Activated CD8-positive, alpha-beta memory T cell treated with anti-CD3 and anti-CD28 coated beads, Interleukin-2, amount 50 U/mL, for 24 hours (primary cell): ENCODE measurements around the gene RPL35A.
"Not testable (repeated sequence)": the region's sequence is repeated elsewhere in the genome, so short reads cannot be mapped to it uniquely, and the experiment has no call there.

Experiments used
- DNase-seq: peaks from one replicate; pipeline ENCODE4 v3.0.0-alpha.2; 2020; ENCODE audit errors: extremely low read depth

Gene RPL35A

GRCh38 chr3:197952440-197952839 lies 2.5 kb downstream of the RPL35A start:
- no peak for DNase-seq

- no peak for DNase-seq
These were observed 3.3 kb downstream of the RPL35A start for GRCh38 chr3:197953325-197953724.

GRCh38 chr3:197953881-197954280 lies 3.9 kb downstream of the RPL35A start:
- DNase-seq: no peak

- no peak for DNase-seq
These were observed 6.0 kb downstream of the RPL35A start for GRCh38 chr3:197955892-197956477.

- DNase-seq: no peak
These were observed 6.6 kb downstream of the RPL35A start for GRCh38 chr3:197956626-197956988.

GRCh38 chr3:197957790-197958133 lies 7.8 kb downstream of the RPL35A start:
- DNase-seq: no peak

- DNase-seq: no peak
These were observed 8.4 kb downstream of the RPL35A start for GRCh38 chr3:197958346-197958745.

GRCh38 chr3:197958848-197959247 lies 8.9 kb downstream of the RPL35A start:
- DNase-seq: not testable (repeated sequence)

- DNase-seq: no peak
These were observed 9.5 kb downstream of the RPL35A start for GRCh38 chr3:197959500-197959890.

GRCh38 chr3:197959891-197960693 lies 10.1 kb downstream of the RPL35A start, which contains the start of gene LMLN:
LMLN (plus strand) TSS chr3:197960217; CDS start chr3:197960246, 29 bp downstream.
- peak; percentile 79 for DNase-seq

- DNase-seq: peak; percentile 30
These were observed 10.9 kb downstream of the RPL35A start for GRCh38 chr3:197960694-197961581.

GRCh38 chr3:197961582-197961945 lies 11.6 kb downstream of the RPL35A start:
- DNase-seq: no peak

GRCh38 chr3:197963019-197963637 lies 13.1 kb downstream of the RPL35A start:
- DNase-seq: no peak

GRCh38 chr3:197967337-197967989 lies 17.5 kb downstream of the RPL35A start:
- not testable (repeated sequence) for DNase-seq

- DNase-seq: no peak
These were observed 20.6 kb downstream of the RPL35A start for GRCh38 chr3:197970588-197970987.

GRCh38 chr3:197974016-197974415 lies 24.0 kb downstream of the RPL35A start:
- DNase-seq: no peak

GRCh38 chr3:197975311-197975710 lies 25.3 kb downstream of the RPL35A start:
- DNase-seq: no peak

- no peak for DNase-seq
These were observed 33.1 kb downstream of the RPL35A start for GRCh38 chr3:197983076-197983475.

- DNase-seq: no peak
These were observed 39.7 kb downstream of the RPL35A start for GRCh38 chr3:197989651-197990050.

GRCh38 chr3:197994736-197995135 lies 44.7 kb downstream of the RPL35A start:
- DNase-seq: no peak

- DNase-seq: no peak
These were observed 46.9 kb downstream of the RPL35A start for GRCh38 chr3:197996855-197997254.

- DNase-seq: no peak
These were observed 47.9 kb downstream of the RPL35A start for GRCh38 chr3:197997936-197998335.
